Measurements from ENCODE around the gene TTC34. TPM values are rescaled to one million over a fixed set of nuclear protein-coding genes. Genes with fewer than 3 reads are reported as not detected.

Gene TTC34
- total RNA-seq, 1 experiment from 2014 or later = 0.61 TPM

- no peak for TF ChIP-seq ESRRA (CRISPR knock-in tag; IDR thresholded peaks at IDR 0.05; ENCODE audit: borderline replicate concordance)
- no peak for TF ChIP-seq RELA (CRISPR knock-in tag; IDR thresholded peaks at IDR 0.05; ENCODE audit: borderline replicate concordance)
- TF ChIP-seq, protein P1, sequence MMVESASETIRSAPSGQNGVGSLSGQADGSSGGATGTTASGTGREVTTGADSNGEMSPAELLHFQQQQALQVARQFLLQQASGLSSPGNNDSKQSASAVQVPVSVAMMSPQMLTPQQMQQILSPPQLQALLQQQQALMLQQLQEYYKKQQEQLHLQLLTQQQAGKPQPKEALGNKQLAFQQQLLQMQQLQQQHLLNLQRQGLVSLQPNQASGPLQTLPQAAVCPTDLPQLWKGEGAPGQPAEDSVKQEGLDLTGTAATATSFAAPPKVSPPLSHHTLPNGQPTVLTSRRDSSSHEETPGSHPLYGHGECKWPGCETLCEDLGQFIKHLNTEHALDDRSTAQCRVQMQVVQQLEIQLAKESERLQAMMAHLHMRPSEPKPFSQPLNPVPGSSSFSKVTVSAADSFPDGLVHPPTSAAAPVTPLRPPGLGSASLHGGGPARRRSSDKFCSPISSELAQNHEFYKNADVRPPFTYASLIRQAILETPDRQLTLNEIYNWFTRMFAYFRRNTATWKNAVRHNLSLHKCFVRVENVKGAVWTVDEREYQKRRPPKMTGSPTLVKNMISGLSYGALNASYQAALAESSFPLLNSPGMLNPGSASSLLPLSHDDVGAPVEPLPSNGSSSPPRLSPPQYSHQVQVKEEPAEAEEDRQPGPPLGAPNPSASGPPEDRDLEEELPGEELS (CRISPR knock-in tag; IDR thresholded peaks at IDR 0.05) = no peak
- TF ChIP-seq, protein P2, sequence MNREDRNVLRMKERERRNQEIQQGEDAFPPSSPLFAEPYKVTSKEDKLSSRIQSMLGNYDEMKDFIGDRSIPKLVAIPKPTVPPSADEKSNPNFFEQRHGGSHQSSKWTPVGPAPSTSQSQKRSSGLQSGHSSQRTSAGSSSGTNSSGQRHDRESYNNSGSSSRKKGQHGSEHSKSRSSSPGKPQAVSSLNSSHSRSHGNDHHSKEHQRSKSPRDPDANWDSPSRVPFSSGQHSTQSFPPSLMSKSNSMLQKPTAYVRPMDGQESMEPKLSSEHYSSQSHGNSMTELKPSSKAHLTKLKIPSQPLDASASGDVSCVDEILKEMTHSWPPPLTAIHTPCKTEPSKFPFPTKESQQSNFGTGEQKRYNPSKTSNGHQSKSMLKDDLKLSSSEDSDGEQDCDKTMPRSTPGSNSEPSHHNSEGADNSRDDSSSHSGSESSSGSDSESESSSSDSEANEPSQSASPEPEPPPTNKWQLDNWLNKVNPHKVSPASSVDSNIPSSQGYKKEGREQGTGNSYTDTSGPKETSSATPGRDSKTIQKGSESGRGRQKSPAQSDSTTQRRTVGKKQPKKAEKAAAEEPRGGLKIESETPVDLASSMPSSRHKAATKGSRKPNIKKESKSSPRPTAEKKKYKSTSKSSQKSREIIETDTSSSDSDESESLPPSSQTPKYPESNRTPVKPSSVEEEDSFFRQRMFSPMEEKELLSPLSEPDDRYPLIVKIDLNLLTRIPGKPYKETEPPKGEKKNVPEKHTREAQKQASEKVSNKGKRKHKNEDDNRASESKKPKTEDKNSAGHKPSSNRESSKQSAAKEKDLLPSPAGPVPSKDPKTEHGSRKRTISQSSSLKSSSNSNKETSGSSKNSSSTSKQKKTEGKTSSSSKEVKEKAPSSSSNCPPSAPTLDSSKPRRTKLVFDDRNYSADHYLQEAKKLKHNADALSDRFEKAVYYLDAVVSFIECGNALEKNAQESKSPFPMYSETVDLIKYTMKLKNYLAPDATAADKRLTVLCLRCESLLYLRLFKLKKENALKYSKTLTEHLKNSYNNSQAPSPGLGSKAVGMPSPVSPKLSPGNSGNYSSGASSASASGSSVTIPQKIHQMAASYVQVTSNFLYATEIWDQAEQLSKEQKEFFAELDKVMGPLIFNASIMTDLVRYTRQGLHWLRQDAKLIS (CRISPR knock-in tag; IDR thresholded peaks at IDR 0.05; ENCODE audit: borderline replicate concordance) = no peak
- TF ChIP-seq ATF3 (CRISPR knock-in tag; conservative IDR thresholded peaks at IDR 0.05) = no peak
- TF ChIP-seq ZNF317 (CRISPR knock-in tag; IDR thresholded peaks at IDR 0.05; ENCODE audit: borderline replicate concordance, low read depth) = no peak
- TF ChIP-seq, protein P3, sequence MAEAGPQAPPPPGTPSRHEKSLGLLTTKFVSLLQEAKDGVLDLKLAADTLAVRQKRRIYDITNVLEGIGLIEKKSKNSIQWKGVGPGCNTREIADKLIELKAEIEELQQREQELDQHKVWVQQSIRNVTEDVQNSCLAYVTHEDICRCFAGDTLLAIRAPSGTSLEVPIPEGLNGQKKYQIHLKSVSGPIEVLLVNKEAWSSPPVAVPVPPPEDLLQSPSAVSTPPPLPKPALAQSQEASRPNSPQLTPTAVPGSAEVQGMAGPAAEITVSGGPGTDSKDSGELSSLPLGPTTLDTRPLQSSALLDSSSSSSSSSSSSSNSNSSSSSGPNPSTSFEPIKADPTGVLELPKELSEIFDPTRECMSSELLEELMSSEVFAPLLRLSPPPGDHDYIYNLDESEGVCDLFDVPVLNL (CRISPR knock-in tag; IDR thresholded peaks at IDR 0.05; ENCODE audit: borderline replicate concordance, low read depth) = no peak
- no peak for TF ChIP-seq FOXP1 (CRISPR knock-in tag; IDR thresholded peaks at IDR 0.05; ENCODE audit: borderline replicate concordance)
- TF ChIP-seq CREM (CRISPR knock-in tag; IDR thresholded peaks at IDR 0.05) = no peak
- no peak for TF ChIP-seq ZNF671 (CRISPR knock-in tag; IDR thresholded peaks at IDR 0.05)
- Mint-ChIP-seq H3K4me1 (no peaks in the 10 kb centered on the region; the same call in 1 of the 2 replicates), H3K9me3 (peaks cover 36% of the 10 kb centered on the region), H3K36me3 (peaks cover 11% of the 10 kb centered on the region), H3K4me3 (no peak overlapping the region), H3K27me3 (ENCODE audit: low read depth) (peaks cover 6% of the 10 kb centered on the region), H3K27ac (no peak overlapping the region)
- DNase-seq (ENCODE audit: low spot score) (no peak), ATAC-seq (no peak)
- CTCF ChIA-PET = no interaction called here
- POLR2A ChIA-PET = no interaction called here
Measured at GRCh38 chr1:2645143-2645542, 156.3 kb downstream of the TTC34 start.

DNA sequence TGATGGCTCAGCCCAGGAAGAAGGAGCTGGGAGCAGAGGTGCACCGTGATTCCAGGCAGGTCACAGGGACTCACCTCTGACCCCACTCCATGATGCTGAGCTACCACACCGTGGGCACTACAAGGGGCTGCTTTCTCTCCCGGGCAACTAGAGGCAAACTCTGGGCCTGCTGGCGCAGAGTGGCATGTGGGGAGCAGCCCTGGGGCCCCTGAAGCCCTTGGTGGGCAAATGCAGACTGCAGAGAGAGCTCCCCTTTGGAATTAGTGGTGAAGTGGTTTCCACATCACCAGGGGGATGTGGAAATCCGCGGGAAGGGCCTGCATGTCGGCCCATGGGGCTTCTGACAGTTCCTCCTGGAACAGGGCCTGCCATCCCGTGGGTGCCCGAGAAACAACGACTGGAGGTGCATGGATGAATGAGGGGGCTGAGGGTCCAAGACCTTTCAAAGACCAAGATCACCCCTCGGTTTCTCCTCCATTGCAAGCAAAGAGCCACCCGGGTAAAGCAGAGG, 156.8 kb downstream of the TTC34 start:
- no peak overlapping the region for H3K27ac Mint-ChIP-seq
- DNase-seq (ENCODE audit: low spot score) (no peak), ATAC-seq (no peak)
- H3K9me3 Mint-ChIP-seq = peaks cover 36% of the 10 kb centered on the region
- H3K27me3 Mint-ChIP-seq (ENCODE audit: low read depth) = peaks cover 6% of the 10 kb centered on the region
- H3K36me3 Mint-ChIP-seq = peaks cover 11% of the 10 kb centered on the region
- no peak overlapping the region for H3K4me3 Mint-ChIP-seq
- H3K4me1 Mint-ChIP-seq = no peaks in the 10 kb centered on the region; the same call in 1 of the 2 replicates
- POLR2A ChIA-PET = no interaction called here
- CTCF ChIA-PET = no interaction called here
- TF ChIP-seq NR1H2 (CRISPR knock-in tag; IDR thresholded peaks at IDR 0.05) (no peak), PREB (CRISPR knock-in tag; IDR thresholded peaks at IDR 0.05; ENCODE audit: borderline replicate concordance) (no peak), TCF7 (CRISPR knock-in tag; IDR thresholded peaks at IDR 0.05; ENCODE audit: low read depth) (no peak), PRRX2 (CRISPR knock-in tag; IDR thresholded peaks at IDR 0.05) (no peak), ZNF317 (CRISPR knock-in tag; IDR thresholded peaks at IDR 0.05; ENCODE audit: borderline replicate concordance, low read depth) (no peak), FOXP1 (CRISPR knock-in tag; IDR thresholded peaks at IDR 0.05; ENCODE audit: borderline replicate concordance) (no peak), FOXK1 (CRISPR knock-in tag; IDR thresholded peaks at IDR 0.05) (no peak), RORB (CRISPR knock-in tag; IDR thresholded peaks at IDR 0.05) (no peak), GTF2I (CRISPR knock-in tag; conservative IDR thresholded peaks at IDR 0.05) (no peak), NR2C2 (CRISPR knock-in tag; IDR thresholded peaks at IDR 0.05) (no peak), ZNF121 (CRISPR knock-in tag; IDR thresholded peaks at IDR 0.05) (no peak)
- TF ChIP-seq, protein P4, sequence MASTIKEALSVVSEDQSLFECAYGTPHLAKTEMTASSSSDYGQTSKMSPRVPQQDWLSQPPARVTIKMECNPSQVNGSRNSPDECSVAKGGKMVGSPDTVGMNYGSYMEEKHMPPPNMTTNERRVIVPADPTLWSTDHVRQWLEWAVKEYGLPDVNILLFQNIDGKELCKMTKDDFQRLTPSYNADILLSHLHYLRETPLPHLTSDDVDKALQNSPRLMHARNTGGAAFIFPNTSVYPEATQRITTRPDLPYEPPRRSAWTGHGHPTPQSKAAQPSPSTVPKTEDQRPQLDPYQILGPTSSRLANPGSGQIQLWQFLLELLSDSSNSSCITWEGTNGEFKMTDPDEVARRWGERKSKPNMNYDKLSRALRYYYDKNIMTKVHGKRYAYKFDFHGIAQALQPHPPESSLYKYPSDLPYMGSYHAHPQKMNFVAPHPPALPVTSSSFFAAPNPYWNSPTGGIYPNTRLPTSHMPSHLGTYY (CRISPR knock-in tag; IDR thresholded peaks at IDR 0.05) = no peak
- TF ChIP-seq, protein P5, sequence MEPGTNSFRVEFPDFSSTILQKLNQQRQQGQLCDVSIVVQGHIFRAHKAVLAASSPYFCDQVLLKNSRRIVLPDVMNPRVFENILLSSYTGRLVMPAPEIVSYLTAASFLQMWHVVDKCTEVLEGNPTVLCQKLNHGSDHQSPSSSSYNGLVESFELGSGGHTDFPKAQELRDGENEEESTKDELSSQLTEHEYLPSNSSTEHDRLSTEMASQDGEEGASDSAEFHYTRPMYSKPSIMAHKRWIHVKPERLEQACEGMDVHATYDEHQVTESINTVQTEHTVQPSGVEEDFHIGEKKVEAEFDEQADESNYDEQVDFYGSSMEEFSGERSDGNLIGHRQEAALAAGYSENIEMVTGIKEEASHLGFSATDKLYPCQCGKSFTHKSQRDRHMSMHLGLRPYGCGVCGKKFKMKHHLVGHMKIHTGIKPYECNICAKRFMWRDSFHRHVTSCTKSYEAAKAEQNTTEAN (CRISPR knock-in tag; IDR thresholded peaks at IDR 0.05) = no peak
- TF ChIP-seq, protein P6, sequence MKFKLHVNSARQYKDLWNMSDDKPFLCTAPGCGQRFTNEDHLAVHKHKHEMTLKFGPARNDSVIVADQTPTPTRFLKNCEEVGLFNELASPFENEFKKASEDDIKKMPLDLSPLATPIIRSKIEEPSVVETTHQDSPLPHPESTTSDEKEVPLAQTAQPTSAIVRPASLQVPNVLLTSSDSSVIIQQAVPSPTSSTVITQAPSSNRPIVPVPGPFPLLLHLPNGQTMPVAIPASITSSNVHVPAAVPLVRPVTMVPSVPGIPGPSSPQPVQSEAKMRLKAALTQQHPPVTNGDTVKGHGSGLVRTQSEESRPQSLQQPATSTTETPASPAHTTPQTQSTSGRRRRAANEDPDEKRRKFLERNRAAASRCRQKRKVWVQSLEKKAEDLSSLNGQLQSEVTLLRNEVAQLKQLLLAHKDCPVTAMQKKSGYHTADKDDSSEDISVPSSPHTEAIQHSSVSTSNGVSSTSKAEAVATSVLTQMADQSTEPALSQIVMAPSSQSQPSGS (CRISPR knock-in tag; IDR thresholded peaks at IDR 0.05; ENCODE audit: borderline replicate concordance, low read depth) = no peak
